Measurements from ENCODE around the gene RAE1. TPM values are rescaled to one million over a fixed set of nuclear protein-coding genes. Genes with fewer than 3 reads are reported as not detected.

Gene RAE1
- total RNA-seq, 2 donors from 2014 or later: 15.0 to 20.4 TPM

- H3K27ac ChIP-seq: no peak overlapping the region
- peaks cover 44% of the 10 kb centered on the region for H3K36me3 ChIP-seq
Measured at GRCh38 chr20:57375652-57376230, 24.7 kb downstream of the RAE1 start.

GRCh38 chr20:57377350-57377749 is 26.3 kb downstream of the RAE1 start:
- no peak for DNase-seq (ENCODE audit: low spot score)
- Histone ChIP-seq H3K4me3 (no peak overlapping the region), H3K27me3 (replicated peaks; ENCODE audit: insufficient read depth) (no peaks in the 10 kb centered on the region), H3K36me3 (peaks cover 37% of the 10 kb centered on the region), H3K4me1 (ENCODE audit: control insufficient read depth in 1 of 2, low read depth in 2 of 2) (no peaks in the 10 kb centered on the region), H3K27ac (no peak overlapping the region), H3K9me3 (no peaks in the 10 kb centered on the region)
- no peak for TF ChIP-seq CTCF (IDR thresholded peaks at IDR 0.05)
- no peak for ATAC-seq (ENCODE audit: insufficient number of reproducible peaks, low FRiP score, low read depth)

More at GRCh38 chr20:57375652-57376230, 24.7 kb downstream of the RAE1 start:
- ATAC-seq (ENCODE audit: insufficient number of reproducible peaks, low FRiP score, low read depth) (no peak), DNase-seq (ENCODE audit: low spot score) (no peak)
- no peaks in the 10 kb centered on the region for H3K27me3 ChIP-seq (replicated peaks; ENCODE audit: insufficient read depth)
- H3K4me3 ChIP-seq: peak overlapping the region; percentile 11
- no peak for TF ChIP-seq CTCF (IDR thresholded peaks at IDR 0.05)
- H3K4me1 ChIP-seq (ENCODE audit: control insufficient read depth in 1 of 2, low read depth in 2 of 2): no peaks in the 10 kb centered on the region
- no peaks in the 10 kb centered on the region for H3K9me3 ChIP-seq

- Histone ChIP-seq H3K9me3 (no peaks in the 10 kb centered on the region), H3K36me3 (peaks cover 30% of the 10 kb centered on the region), H3K27ac (no peak overlapping the region), H3K4me3 (no peak overlapping the region), H3K4me1 (ENCODE audit: control insufficient read depth in 1 of 2, low read depth in 2 of 2) (no peaks in the 10 kb centered on the region), H3K27me3 (replicated peaks; ENCODE audit: insufficient read depth) (no peaks in the 10 kb centered on the region)
- ATAC-seq (ENCODE audit: insufficient number of reproducible peaks, low FRiP score, low read depth) (no peak), DNase-seq (ENCODE audit: low spot score) (no peak)
- TF ChIP-seq CTCF (IDR thresholded peaks at IDR 0.05): no peak
Measured at GRCh38 chr20:57378107-57378506, 27.1 kb downstream of the RAE1 start.

DNA sequence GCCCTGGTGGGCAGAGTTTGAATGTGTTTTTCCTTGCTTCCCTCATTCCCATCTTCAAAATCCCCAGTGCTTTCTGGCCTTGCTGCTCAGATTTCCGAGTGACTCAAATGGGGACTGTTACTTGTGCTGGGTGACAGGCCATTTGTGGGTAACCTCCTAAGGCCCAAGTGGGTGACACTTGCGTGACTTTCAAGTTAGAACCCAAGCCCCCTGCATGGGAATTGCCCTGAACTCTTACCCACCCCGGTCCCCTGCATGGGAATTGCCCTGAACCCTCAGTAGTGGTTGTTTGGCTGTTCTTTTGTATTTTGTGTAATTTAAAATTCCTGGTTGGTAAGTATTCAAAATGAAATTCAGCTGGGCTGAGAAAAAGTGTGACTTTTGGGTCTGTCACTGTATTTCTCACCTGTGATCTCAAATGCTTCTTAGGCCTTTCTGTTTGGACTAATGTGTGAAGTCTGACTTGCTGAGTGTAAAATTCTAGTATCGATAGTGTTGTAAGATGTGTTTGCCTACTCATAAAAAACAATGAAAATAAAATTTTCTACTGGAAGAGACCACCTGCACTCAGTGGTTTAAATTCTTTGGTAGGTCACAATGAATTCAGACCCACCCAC is 27.7 kb downstream of the RAE1 start:
- Histone ChIP-seq H3K36me3 (peaks cover 24% of the 10 kb centered on the region), H3K4me3 (no peak overlapping the region), H3K4me1 (ENCODE audit: control insufficient read depth in 1 of 2, low read depth in 2 of 2) (no peaks in the 10 kb centered on the region), H3K9me3 (no peaks in the 10 kb centered on the region), H3K27me3 (replicated peaks; ENCODE audit: insufficient read depth) (no peaks in the 10 kb centered on the region), H3K27ac (no peak overlapping the region)
- ATAC-seq (ENCODE audit: insufficient number of reproducible peaks, low FRiP score, low read depth) (no peak), DNase-seq (ENCODE audit: low spot score) (no peak)
- TF ChIP-seq CTCF (IDR thresholded peaks at IDR 0.05): no peak

GRCh38 chr20:57379263-57379647 is 28.2 kb downstream of the RAE1 start:
- TF ChIP-seq CTCF (IDR thresholded peaks at IDR 0.05): no peak
- Histone ChIP-seq H3K9me3 (no peaks in the 10 kb centered on the region), H3K4me3 (no peak overlapping the region), H3K36me3 (peaks cover 21% of the 10 kb centered on the region), H3K4me1 (ENCODE audit: control insufficient read depth in 1 of 2, low read depth in 2 of 2) (no peaks in the 10 kb centered on the region), H3K27me3 (replicated peaks; ENCODE audit: insufficient read depth) (no peaks in the 10 kb centered on the region), H3K27ac (no peak overlapping the region)
- ATAC-seq (ENCODE audit: insufficient number of reproducible peaks, low FRiP score, low read depth) (no peak), DNase-seq (ENCODE audit: low spot score) (no peak)
